ACC112 (cell line): Measurements from ENCODE around the gene RFX3.

ENCODE experiments used
- H2AFZ ChIP-seq: fragments of 200-600 bp; sonication (generic); one replicate; pipeline ENCODE4 v1.6.0; 2017; ENCODE audit warnings: antibody characterized with exemption, low read length; ENCODE audit not compliant: unreplicated experiment
- H3K27ac ChIP-seq: fragments of 200-600 bp; sonication (generic); 2 replicates; pipeline ENCODE4 v1.5.1; 2014; ENCODE audit warnings: low read depth, mild to moderate bottlenecking, antibody characterized with exemption, low read length, moderate library complexity
- H3K27me3 ChIP-seq: fragments of 200-600 bp; sonication (generic); 2 replicates; pipeline ENCODE4 v1.6.1; 2014; ENCODE audit warnings: mild to moderate bottlenecking, antibody characterized with exemption, low read length, moderate library complexity, mixed read lengths; ENCODE audit not compliant: insufficient read depth
- H3K36me3 ChIP-seq: fragments of 200-600 bp; sonication (generic); 2 replicates; pipeline ENCODE4 v1.6.1; 2016; ENCODE audit warnings: mild to moderate bottlenecking, antibody characterized with exemption, low read length, moderate library complexity, mixed read lengths; ENCODE audit not compliant: insufficient read depth
- H3K4me1 ChIP-seq: fragments of 200-600 bp; sonication (generic); one replicate; pipeline ENCODE4 v1.6.1; 2016; ENCODE audit warnings: low read length, mixed read lengths; ENCODE audit not compliant: insufficient read depth, unreplicated experiment, control insufficient read depth
- H3K4me3 ChIP-seq: fragments of 200-600 bp; sonication (generic); 2 replicates; pipeline ENCODE4 v1.5.1; 2014; ENCODE audit warnings: mild to moderate bottlenecking, low read depth, low read length
- H3K79me2 ChIP-seq: fragments of 200-600 bp; sonication (generic); one replicate; pipeline ENCODE4 v1.6.0; 2016; ENCODE audit warnings: low read length; ENCODE audit not compliant: control insufficient read depth, unreplicated experiment, insufficient read depth

The RFX3 gene

DNA sequence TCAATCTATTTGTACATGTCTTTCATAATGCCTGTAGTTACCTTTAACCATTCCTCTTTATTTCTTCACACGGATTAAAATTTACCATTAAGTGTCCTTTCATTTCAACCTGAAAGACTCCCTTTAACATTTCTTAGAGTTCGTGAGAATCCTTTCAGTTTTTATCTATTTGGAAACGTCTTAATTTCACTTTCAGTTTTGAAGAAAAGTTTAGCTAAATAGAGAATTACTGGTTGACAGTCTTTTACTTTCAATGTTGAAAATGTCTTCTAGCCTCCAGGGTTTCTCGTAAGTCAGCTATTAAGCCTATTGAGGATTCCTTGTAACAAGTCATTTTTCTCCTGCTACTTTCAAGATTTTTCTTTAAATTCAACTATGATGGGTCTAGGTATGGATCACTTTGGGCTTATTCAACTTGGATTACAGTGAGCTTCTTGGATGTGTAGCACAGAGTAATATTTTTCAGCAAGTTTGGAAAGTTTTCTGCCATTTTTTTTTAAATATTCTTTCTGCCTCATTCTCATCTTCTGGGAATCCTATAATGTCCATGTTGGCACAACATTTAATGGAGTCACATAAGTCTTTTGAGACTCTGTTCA is 48.5 kb downstream of the RFX3 start:
- Histone ChIP-seq H3K27me3 (no peaks in the 10 kb centered on the region), H3K4me3 (peak overlapping the region; percentile 50; the same call in 1 of the 2 replicates), H3K36me3 (no peaks in the 10 kb centered on the region), H3K27ac (no peak overlapping the region), H3K4me1 (peaks cover 3% of the 10 kb centered on the region), H2AFZ (no peak overlapping the region), H3K79me2 (no peaks in the 10 kb centered on the region)

DNA sequence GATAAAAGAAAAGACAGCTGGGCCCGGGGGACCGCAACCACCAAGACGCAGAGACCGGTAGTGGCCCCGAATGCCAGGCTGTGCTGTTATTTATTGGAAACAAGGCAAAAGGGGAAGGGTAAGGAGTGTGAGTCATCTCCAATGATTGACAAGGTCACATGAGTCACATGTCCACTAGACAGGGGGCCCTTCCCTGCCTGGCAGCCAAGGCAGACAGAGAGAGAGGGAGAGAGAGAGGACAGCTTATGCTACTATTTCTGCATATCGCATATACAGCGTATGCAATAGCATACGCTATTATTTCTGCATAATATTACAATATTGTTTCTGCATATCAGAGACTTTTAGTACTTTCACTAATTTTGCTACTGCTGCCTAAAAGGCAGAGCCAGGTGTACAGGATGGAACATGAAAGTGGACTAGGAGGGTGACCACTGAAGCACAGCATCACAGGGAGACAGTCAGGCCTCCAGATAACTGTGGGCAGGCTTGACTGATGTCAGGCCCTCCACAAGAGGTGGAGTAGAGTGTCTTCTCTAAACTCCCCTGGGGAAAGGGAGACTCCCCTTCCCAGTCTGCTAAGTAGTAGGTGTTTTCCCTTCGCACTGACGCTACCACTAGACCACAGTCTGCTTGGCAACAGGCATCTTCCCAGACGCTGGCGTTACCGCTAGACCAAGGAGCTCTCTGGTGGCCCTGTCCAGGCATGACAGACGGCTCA is 50.3 kb downstream of the RFX3 start:
- no peaks in the 10 kb centered on the region for H3K79me2 ChIP-seq
- peaks cover 3% of the 10 kb centered on the region for H3K4me1 ChIP-seq
- no peak overlapping the region for H3K27ac ChIP-seq
- H2AFZ ChIP-seq = no peak overlapping the region
- no peak overlapping the region for H3K4me3 ChIP-seq
- no peaks in the 10 kb centered on the region for H3K36me3 ChIP-seq
- H3K27me3 ChIP-seq = no peaks in the 10 kb centered on the region

DNA sequence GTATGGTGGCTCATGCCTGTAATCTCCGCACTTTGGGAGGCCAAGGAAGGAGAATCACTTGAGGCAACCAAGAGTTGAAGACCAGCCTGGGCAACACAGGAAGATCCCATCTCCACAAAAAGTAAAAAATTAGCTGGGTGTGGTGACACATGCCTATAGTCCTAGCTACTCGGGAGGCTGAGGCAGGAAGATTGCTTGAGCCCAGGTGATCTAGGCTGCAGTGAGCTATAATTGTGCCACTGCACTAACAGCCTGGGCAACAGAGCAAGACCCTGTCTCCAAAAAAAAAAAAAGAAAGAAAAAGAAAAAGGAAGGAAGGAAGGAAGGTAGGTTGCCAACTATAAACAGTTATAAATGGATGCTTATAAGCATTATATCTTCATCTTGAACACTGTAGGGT is 51.0 kb downstream of the RFX3 start:
- Histone ChIP-seq H3K4me3 (no peak overlapping the region), H3K27me3 (no peaks in the 10 kb centered on the region), H3K36me3 (no peaks in the 10 kb centered on the region), H3K27ac (no peak overlapping the region), H3K4me1 (peaks cover 3% of the 10 kb centered on the region), H2AFZ (no peak overlapping the region), H3K79me2 (no peaks in the 10 kb centered on the region)

GRCh38 chr9:3473405-3473804 is 52.4 kb downstream of the RFX3 start:
- H3K4me3 ChIP-seq = no peak overlapping the region
- no peaks in the 10 kb centered on the region for H3K27me3 ChIP-seq
- H3K4me1 ChIP-seq = peaks cover 3% of the 10 kb centered on the region
- H3K79me2 ChIP-seq = no peaks in the 10 kb centered on the region
- no peaks in the 10 kb centered on the region for H3K36me3 ChIP-seq
- no peak overlapping the region for H2AFZ ChIP-seq
- H3K27ac ChIP-seq = no peak overlapping the region

- Histone ChIP-seq H3K4me1 (peaks cover 3% of the 10 kb centered on the region), H3K36me3 (no peaks in the 10 kb centered on the region), H3K27me3 (no peaks in the 10 kb centered on the region), H3K27ac (no peak overlapping the region), H3K4me3 (no peak overlapping the region), H3K79me2 (no peaks in the 10 kb centered on the region), H2AFZ (no peak overlapping the region)
These were observed 53.9 kb downstream of the RFX3 start for GRCh38 chr9:3471883-3472282.

GRCh38 chr9:3468421-3469205 is 57.2 kb downstream of the RFX3 start:
- Histone ChIP-seq H3K27me3 (no peaks in the 10 kb centered on the region), H2AFZ (no peak overlapping the region), H3K79me2 (no peaks in the 10 kb centered on the region), H3K27ac (no peak overlapping the region), H3K36me3 (no peaks in the 10 kb centered on the region), H3K4me1 (no peaks in the 10 kb centered on the region), H3K4me3 (no peak overlapping the region)

GRCh38 chr9:3467593-3468219 is 58.1 kb downstream of the RFX3 start:
- Histone ChIP-seq H3K27me3 (no peaks in the 10 kb centered on the region), H3K4me3 (no peak overlapping the region), H3K27ac (no peak overlapping the region), H2AFZ (no peak overlapping the region), H3K4me1 (no peaks in the 10 kb centered on the region), H3K79me2 (no peaks in the 10 kb centered on the region), H3K36me3 (no peaks in the 10 kb centered on the region)

DNA sequence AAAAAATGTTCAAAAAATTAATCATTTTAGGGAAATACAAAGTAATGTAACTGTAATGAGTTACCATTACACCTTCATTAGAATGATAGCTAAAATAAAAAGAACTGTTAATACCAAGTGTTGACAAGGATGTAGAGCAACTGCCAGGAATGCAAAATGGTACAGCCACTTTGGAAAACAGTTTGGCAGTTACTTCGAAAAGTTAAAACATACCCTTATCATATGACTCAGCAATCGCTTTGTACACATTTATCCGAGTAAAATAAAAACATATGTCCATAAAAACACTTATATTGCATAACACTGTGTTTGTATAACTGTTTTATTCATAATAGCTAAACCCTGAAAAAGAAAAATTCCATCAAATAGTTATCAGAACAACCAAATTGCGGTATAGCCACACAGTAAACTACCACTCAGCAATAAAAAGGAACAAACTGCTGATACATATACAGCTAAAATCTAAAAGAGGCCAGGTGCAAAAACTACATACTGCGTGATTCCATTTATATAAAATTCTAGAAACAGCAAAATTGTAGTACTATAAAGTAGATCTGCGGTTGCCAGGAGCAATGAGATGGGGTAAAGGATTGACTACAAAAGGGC is 61.7 kb downstream of the RFX3 start:
- no peaks in the 10 kb centered on the region for H3K36me3 ChIP-seq
- H3K27me3 ChIP-seq = no peaks in the 10 kb centered on the region

DNA sequence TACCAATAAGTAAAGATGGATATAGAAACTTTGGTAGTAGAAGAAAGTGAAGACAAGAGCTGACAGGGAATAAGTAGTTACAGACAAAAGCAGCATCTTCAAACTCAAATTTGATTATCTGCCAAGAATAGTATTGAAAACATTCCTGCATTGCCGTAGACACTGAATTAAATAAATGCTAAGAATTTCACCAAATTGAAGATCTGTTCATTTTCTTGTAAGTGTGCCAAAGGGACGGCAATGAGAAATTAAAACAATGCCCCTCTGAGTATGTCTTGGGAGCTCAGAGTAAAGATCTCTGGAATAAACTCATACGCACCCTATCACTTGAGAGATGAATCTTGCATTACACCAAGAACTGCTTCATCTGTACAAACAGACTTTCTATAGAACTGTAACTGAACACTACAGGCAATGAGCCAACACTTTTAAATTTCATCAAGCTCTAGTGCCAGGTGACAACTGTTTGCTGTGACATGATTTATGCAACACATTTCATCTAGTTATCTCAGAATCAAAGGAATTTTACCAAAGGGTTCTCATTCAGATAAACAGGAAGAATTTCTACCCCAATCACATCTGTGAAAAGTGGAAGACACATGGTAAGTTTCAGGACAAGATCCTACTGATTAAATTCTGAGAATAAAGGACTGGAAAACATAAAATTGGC is 66.9 kb downstream of the RFX3 start:
- Histone ChIP-seq H2AFZ (no peak overlapping the region), H3K27ac (no peak overlapping the region), H3K36me3 (no peaks in the 10 kb centered on the region), H3K79me2 (no peaks in the 10 kb centered on the region), H3K27me3 (no peaks in the 10 kb centered on the region), H3K4me1 (no peaks in the 10 kb centered on the region), H3K4me3 (no peak overlapping the region)

More for the DNA sequence above, 61.7 kb downstream of the RFX3 start:
- H3K27ac ChIP-seq = no peak overlapping the region
- H3K79me2 ChIP-seq = no peaks in the 10 kb centered on the region
- H2AFZ ChIP-seq = no peak overlapping the region
- H3K4me1 ChIP-seq = no peaks in the 10 kb centered on the region
- no peak overlapping the region for H3K4me3 ChIP-seq

- Histone ChIP-seq H3K27ac (no peak overlapping the region), H2AFZ (no peak overlapping the region), H3K27me3 (no peaks in the 10 kb centered on the region), H3K4me1 (no peaks in the 10 kb centered on the region), H3K4me3 (no peak overlapping the region), H3K36me3 (no peaks in the 10 kb centered on the region), H3K79me2 (no peaks in the 10 kb centered on the region)
These were observed 68.6 kb downstream of the RFX3 start for GRCh38 chr9:3457175-3457574.
